AG09309 (cell line): ENCODE results near the gene KLHL40.

Source experiments
- DNase-seq: peaks from one replicate; pipeline ENCODE4 v3.0.0-alpha.2; 2010; ENCODE audit warnings: low read depth
- H3K4me3 ChIP-seq: 2 replicates; pipeline ENCODE4 v1.5.1; 2011; ENCODE audit warnings: mild to moderate bottlenecking, low read depth, low read length, moderate library complexity; ENCODE audit not compliant: control insufficient read depth
- TF ChIP-seq, protein P1 (sequence below): IDR thresholded peaks from 2 replicates; pipeline ENCODE4 v1.5.1; 2011; ENCODE audit warnings: mild to moderate bottlenecking, low read depth, low read length, inconsistent platforms; ENCODE audit not compliant: insufficient read depth, control insufficient read depth; ENCODE audit errors: missing control alignments

KLHL40 gene

DNA sequence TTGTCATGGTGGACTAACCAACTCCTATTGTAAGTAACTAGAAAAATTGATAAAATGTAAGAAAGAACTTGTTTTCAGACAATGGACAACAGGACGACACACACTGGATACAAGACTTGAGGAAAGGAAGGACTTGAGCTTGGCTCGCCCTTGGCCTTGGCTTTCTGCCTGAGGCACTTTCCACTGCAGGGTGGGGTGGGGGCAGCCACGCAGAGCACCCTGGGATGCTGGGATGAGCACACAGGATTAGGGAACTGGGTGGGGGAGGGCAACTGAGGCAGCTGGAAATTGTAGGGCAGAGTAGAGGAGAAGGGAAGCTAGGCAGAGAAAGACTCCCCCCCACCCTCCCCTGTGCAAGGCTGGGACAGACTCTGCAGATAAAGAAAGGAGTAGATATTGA is 42.7 kb downstream of the KLHL40 start:
- TF ChIP-seq, protein P1, sequence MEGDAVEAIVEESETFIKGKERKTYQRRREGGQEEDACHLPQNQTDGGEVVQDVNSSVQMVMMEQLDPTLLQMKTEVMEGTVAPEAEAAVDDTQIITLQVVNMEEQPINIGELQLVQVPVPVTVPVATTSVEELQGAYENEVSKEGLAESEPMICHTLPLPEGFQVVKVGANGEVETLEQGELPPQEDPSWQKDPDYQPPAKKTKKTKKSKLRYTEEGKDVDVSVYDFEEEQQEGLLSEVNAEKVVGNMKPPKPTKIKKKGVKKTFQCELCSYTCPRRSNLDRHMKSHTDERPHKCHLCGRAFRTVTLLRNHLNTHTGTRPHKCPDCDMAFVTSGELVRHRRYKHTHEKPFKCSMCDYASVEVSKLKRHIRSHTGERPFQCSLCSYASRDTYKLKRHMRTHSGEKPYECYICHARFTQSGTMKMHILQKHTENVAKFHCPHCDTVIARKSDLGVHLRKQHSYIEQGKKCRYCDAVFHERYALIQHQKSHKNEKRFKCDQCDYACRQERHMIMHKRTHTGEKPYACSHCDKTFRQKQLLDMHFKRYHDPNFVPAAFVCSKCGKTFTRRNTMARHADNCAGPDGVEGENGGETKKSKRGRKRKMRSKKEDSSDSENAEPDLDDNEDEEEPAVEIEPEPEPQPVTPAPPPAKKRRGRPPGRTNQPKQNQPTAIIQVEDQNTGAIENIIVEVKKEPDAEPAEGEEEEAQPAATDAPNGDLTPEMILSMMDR = no peak
- no peak overlapping the region for H3K4me3 ChIP-seq
- no peak for DNase-seq

DNA sequence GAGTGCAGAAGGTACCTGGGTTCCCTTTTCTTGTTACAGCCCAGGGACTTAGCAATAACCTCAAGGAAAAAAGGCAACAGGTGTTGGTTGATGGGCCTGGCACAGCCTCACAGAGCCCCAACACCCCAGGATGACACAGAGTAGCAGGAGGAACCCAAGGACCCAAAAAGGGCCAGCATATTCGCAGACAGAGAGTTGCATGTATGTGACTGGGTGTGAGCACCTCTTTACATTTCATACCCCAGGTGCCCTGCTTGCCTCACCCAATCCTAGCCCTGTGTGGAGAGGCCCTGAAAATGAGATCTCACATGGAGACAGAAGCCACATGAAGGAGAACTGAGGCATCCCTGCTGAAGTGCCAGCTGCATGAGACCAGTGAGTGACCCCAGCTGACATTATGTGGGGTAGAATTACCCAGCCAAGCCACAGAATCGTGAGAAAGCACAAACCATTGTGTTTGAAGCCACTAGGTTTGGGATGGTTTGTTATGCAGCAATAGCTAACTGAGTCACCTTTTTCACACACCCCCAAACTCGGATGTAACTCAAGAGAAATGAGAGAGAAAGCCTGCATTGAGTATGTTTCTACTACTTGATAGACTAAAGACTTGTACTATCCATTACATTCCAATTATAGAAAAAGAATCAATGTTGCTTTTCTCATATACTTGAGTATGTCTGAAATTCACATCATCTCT is 43.5 kb downstream of the KLHL40 start:
- DNase-seq = no peak
- H3K4me3 ChIP-seq = no peak overlapping the region
- TF ChIP-seq, protein P1 = no peak

- H3K4me3 ChIP-seq = no peak overlapping the region
- TF ChIP-seq, protein P1 = no peak
- no peak for DNase-seq
Observed at GRCh38 chr3:42729404-42730145, 44.2 kb downstream of the KLHL40 start.

GRCh38 chr3:42730294-42730693 is 45.0 kb downstream of the KLHL40 start:
- no peak overlapping the region for H3K4me3 ChIP-seq
- TF ChIP-seq, protein P1 = no peak
- DNase-seq = no peak

DNA sequence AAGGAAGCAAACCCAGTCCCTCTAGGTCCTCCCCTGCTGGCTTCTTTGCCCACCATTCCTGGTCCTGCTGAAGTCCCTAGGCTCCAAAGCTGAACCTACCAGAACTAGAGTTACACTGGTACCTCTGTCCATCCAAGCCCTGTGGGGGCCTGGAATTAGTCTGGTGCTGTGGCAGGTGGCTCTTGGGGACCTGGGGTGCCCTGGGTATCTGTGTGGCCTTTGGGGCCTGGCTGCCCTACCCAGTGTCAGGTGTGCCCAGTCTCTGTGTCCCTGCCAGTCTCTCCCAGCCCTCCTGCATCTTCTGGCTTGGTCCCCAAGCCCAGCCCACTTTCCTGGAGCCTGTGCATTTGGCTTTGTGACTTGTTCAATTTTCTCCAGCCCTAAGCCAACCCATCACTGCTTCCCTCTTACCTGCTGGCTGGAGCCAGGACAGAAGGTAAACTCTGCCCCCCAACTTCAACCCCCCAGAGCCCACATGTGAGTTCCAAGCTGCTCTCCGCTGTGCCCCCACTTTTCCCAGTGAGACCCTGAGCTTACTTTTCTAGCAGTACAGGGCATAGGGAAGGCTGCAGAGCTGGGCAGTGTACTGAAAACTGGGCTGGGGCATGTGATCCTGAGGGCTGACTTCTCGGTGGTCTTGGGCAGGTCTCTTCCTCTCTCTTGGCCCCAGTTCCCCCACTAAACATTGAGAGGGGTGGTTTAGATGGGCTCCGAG is 45.5 kb downstream of the KLHL40 start:
- H3K4me3 ChIP-seq = no peak overlapping the region
- DNase-seq = no peak
- TF ChIP-seq, protein P1 = no peak

- TF ChIP-seq, protein P1 = no peak
- no peak for DNase-seq
- no peak overlapping the region for H3K4me3 ChIP-seq
Observed at GRCh38 chr3:42731476-42732195, 46.3 kb downstream of the KLHL40 start.
